SU-DHL-6 (cell line): Measurements from ENCODE around the gene IFI27.

ENCODE experiments used
- CTCF ChIP-seq: fragments of 200-600 bp; sonication (generic); IDR thresholded peaks from one replicate; pipeline ENCODE4 v1.5.1; 2017; ENCODE audit warnings: antibody characterized with exemption, mild to moderate bottlenecking, low read length, moderate library complexity; ENCODE audit not compliant: insufficient read depth, poor library complexity, severe bottlenecking
- EZH2phosphoT487 ChIP-seq: fragments of 200-600 bp; sonication (generic), shearing (Covaris generic); conservative IDR thresholded peaks from 2 replicates; pipeline ENCODE4 v1.6.1; 2018; ENCODE audit warnings: mild to moderate bottlenecking, antibody characterized with exemption, low read length, moderate library complexity, mixed read lengths

- TF ChIP-seq CTCF (no peak), EZH2phosphoT487 (no peak)
Measured at GRCh38 chr14:94062344-94062940, 48.1 kb upstream of the IFI27 start.
